ENCODE results near the gene TMED3. TPM values are rescaled to one million over a fixed set of nuclear protein-coding genes. Genes with fewer than 3 reads are reported as not detected.
A peak's percentile ranks its signal among the peaks of the same experiment; 100 is the strongest.

Gene TMED3
- total RNA-seq, 1 experiment from 2014 or later, result 127 TPM

DNA sequence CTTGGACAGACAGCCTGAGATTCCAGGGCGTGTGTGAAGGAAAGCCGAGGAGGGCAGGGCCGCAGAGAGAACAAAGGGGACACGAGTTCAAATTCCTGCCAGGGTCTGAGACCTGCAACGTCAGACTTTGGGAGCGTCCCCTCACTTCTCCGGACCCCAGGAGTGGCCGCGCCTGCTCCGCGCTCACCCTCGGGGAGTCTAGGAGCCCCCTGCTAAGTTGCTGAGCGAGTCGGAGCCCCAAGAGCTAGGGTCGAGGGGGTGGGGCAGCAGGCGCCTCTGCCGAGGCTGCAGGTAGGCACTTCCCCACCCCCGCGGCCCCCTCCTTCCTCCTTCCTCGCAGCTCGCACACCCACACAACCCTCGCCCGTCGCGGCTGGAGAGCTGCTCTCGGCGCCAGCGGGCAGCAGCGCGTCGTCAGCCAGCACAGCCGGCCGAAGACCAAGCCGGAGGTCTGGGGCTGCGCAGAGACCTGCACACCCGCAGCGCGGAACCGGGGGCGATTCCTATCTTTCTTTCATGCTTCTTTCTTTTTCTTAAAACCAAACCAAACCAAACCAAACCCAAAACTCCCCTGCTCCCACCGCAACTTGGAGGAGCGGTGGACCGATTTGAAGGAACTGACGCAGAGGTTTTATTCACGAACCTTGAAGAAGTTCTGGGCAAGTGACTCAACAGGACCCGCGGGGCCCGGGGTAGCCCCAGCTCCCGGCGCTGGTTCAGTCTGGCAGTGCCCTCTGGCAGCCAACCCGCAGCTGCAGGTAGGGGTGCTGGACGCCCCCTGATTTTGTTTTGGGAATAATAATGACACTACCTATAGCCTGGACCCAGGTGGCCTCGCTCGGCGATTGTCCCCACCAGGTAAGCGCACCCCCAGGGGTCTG is 28.3 kb upstream of the TMED3 start, which contains the start of gene ANKRD34C:
Gene ANKRD34C (plus strand): TSS at position 352 of the 881 bp plus-strand sequence. CDS start 10,563 bp downstream, outside the sequence.
- no peak within 1 kb of the TSS for H3K27ac Mint-ChIP-seq (ENCODE audit: unreplicated experiment)
- CTCF ChIA-PET, result no interaction called here

DNA sequence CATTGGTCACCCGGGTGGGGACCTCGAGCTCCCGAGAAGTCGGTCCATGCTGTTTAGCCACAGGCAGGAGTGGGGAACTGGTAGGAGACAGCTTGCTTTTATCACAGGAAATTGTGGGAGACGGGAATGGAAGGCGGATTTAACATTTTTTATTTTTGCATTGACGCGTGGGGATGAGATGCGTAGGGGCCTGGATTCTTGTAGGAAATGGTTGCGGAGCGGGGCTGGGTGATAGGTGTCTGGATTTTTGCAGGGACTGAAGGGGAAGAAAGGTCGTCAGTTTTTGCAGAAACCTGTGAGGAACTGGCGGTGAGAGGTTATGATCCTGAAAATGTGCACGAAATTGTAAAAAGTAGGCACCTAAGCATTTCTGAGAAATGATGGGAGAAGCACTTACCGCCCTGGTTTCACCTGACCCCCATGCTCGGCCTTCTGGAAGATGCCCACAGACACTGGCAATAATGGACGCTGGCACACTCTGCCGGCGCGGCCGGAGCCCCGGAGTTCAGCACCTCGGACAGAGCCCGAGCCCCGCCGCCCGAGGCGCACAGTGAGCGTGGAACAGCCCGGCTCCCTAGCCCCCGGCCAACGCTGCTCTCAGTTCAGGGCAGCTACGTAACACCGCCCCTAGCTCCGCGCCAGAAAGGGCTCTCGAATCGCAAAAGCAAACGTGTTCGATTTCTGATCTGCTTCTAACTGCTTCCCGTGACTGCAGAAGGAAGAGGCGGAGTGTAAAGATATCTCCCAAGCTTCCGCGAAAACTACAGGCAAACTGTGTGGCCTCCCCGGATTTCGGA is 27.5 kb upstream of the TMED3 start:
- Mint-ChIP-seq H3K4me1 (ENCODE audit: low read depth, unreplicated experiment) (no peaks in the 10 kb centered on the region), H3K36me3 (ENCODE audit: insufficient read depth, unreplicated experiment) (no peaks in the 10 kb centered on the region), H3K4me3 (ENCODE audit: low read depth, unreplicated experiment) (no peak overlapping the region), H3K9me3 (ENCODE audit: low read depth, unreplicated experiment) (no peaks in the 10 kb centered on the region), H3K27ac (ENCODE audit: unreplicated experiment) (no peak overlapping the region), H3K27me3 (ENCODE audit: unreplicated experiment) (peaks cover 84% of the 10 kb centered on the region)
- TF ChIP-seq, protein P1, sequence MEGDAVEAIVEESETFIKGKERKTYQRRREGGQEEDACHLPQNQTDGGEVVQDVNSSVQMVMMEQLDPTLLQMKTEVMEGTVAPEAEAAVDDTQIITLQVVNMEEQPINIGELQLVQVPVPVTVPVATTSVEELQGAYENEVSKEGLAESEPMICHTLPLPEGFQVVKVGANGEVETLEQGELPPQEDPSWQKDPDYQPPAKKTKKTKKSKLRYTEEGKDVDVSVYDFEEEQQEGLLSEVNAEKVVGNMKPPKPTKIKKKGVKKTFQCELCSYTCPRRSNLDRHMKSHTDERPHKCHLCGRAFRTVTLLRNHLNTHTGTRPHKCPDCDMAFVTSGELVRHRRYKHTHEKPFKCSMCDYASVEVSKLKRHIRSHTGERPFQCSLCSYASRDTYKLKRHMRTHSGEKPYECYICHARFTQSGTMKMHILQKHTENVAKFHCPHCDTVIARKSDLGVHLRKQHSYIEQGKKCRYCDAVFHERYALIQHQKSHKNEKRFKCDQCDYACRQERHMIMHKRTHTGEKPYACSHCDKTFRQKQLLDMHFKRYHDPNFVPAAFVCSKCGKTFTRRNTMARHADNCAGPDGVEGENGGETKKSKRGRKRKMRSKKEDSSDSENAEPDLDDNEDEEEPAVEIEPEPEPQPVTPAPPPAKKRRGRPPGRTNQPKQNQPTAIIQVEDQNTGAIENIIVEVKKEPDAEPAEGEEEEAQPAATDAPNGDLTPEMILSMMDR (IDR thresholded peaks at IDR 0.05; ENCODE audit: unreplicated experiment), result no peak
- CTCF ChIA-PET, result no interaction called here
- peak; percentile 66 for DNase-seq
- BruUV-seq (replicated peaks), result no TSS peak
- intact Hi-C loops (cut with micrococcal nuclease; ENCODE audit: unreplicated experiment), result no loop called here

More for the DNA sequence above, 28.3 kb upstream of the TMED3 start, which contains the start of gene ANKRD34C:
- no peak for DNase-seq
- Mint-ChIP-seq H3K4me1 (ENCODE audit: low read depth, unreplicated experiment) (no peaks in the 10 kb centered on the region), H3K9me3 (ENCODE audit: low read depth, unreplicated experiment) (no peaks in the 10 kb centered on the region), H3K27me3 (ENCODE audit: unreplicated experiment) (peaks cover 84% of the 10 kb centered on the region), H3K4me3 (ENCODE audit: low read depth, unreplicated experiment) (no peak within 1 kb of the TSS), H3K36me3 (ENCODE audit: insufficient read depth, unreplicated experiment) (no peaks in the 10 kb centered on the region)
- TF ChIP-seq, protein P1 (IDR thresholded peaks at IDR 0.05; ENCODE audit: unreplicated experiment), result no peak
- intact Hi-C loops (cut with micrococcal nuclease; ENCODE audit: unreplicated experiment), result no loop called here
- no TSS peak for BruUV-seq (replicated peaks)

DNA sequence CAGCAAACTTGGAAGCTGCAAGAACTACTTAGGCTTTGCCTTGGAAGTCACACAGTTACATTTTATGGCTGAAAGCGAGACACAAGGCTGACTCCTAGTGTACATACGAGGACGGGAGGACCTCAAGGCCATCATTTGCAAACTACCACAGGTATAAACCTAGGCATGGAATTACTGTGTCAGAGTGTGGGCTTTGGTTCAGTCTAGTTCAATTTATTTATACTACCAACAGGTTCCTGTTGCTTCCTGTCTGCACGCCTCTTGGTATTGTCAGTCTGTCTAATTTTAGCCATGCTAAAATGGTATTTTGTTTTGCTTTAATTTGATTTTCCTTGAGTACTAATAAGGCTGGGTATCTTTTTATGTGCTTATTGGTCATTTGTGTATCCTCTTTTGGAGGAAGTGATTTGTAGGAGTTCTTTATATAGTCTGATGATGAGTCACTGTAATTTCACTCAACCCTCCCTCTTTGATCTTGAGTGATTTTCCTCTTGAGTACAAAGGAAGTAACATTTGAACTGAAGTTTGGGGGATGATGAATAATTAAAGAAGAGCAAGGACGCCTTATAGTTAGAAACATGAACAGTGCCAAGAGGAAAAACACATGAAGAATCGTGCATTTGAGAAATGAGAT is 20.2 kb upstream of the TMED3 start:
- no peak overlapping the region for H3K27ac Mint-ChIP-seq (ENCODE audit: unreplicated experiment)
- intact Hi-C loops (cut with micrococcal nuclease; ENCODE audit: unreplicated experiment), result no loop called here
- peaks cover 9% of the 10 kb centered on the region for H3K4me1 Mint-ChIP-seq (ENCODE audit: low read depth, unreplicated experiment)
- peaks cover 84% of the 10 kb centered on the region for H3K27me3 Mint-ChIP-seq (ENCODE audit: unreplicated experiment)
- no peak overlapping the region for H3K4me3 Mint-ChIP-seq (ENCODE audit: low read depth, unreplicated experiment)
- TF ChIP-seq, protein P1 (IDR thresholded peaks at IDR 0.05; ENCODE audit: unreplicated experiment), result no peak
- no peaks in the 10 kb centered on the region for H3K9me3 Mint-ChIP-seq (ENCODE audit: low read depth, unreplicated experiment)
- H3K36me3 Mint-ChIP-seq (ENCODE audit: insufficient read depth, unreplicated experiment), result no peaks in the 10 kb centered on the region
- CTCF ChIA-PET, result no interaction called here
- no TSS peak for BruUV-seq (replicated peaks)
- DNase-seq, result no peak

DNA sequence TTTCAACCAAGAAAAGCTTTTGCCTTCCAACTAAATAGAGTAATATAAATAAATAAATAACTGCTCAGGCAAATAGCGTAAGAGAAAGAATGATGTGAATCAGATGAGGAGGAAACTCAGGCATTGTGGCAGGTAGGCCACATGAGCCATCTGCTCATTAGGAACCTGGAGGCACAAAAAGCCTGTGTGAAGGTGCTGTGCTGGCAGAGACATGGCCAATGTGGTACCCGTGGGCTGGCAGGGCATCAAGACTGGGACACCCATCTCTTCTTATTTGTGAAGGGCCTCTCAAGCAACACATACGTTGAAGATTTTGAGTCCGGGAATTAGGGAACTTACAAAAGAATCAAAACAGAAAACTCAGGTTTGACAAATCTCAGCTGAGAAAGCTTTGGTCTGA is 18.9 kb upstream of the TMED3 start:
- H3K4me3 Mint-ChIP-seq (ENCODE audit: low read depth, unreplicated experiment), result no peak overlapping the region
- no TSS peak for BruUV-seq (replicated peaks)
- H3K36me3 Mint-ChIP-seq (ENCODE audit: insufficient read depth, unreplicated experiment), result no peaks in the 10 kb centered on the region
- H3K27ac Mint-ChIP-seq (ENCODE audit: unreplicated experiment), result no peak overlapping the region
- TF ChIP-seq, protein P1 (IDR thresholded peaks at IDR 0.05; ENCODE audit: unreplicated experiment), result no peak
- no peak for DNase-seq
- H3K27me3 Mint-ChIP-seq (ENCODE audit: unreplicated experiment), result peaks cover 83% of the 10 kb centered on the region
- no peaks in the 10 kb centered on the region for H3K9me3 Mint-ChIP-seq (ENCODE audit: low read depth, unreplicated experiment)
- CTCF ChIA-PET, result no interaction called here
- peaks cover 9% of the 10 kb centered on the region for H3K4me1 Mint-ChIP-seq (ENCODE audit: low read depth, unreplicated experiment)
- intact Hi-C loops (cut with micrococcal nuclease; ENCODE audit: unreplicated experiment), result no loop called here

Measured in Calu3 (cell line).